Ovary (tissue), 9 donors: Measurements from ENCODE around the gene CGB5. TPM values are rescaled to one million over a fixed set of nuclear protein-coding genes. Genes with fewer than 3 reads are reported as not detected.
A peak's percentile ranks its signal among the peaks of the same experiment; 100 is the strongest.

ENCODE experiments used
- DNase-seq, 5 donors: peaks; one replicate each; pipeline ENCODE4 v3.0.0-alpha.2; 2019 to 2020
- H3K27ac ChIP-seq, 2 donors: fragments of 200-600 bp; one replicate each; pipeline versions ENCODE4 v1.5.1 to v1.8.0; 2019 to 2022
- H3K27me3 ChIP-seq: fragments of 200-600 bp; one replicate; pipeline ENCODE4 v1.8.0; 2022
- H3K36me3 ChIP-seq: fragments of 200-600 bp; sonication (generic); one replicate; pipeline ENCODE4 v1.5.1; 2019
- H3K4me1 ChIP-seq: one replicate; pipeline ENCODE4 v1.8.1; 2013; ENCODE audit warnings: mild to moderate bottlenecking, moderate library complexity; ENCODE audit not compliant: insufficient read depth
- H3K4me3 ChIP-seq: fragments of 200-600 bp; sonication (generic); one replicate; pipeline ENCODE4 v1.5.1; 2017
- H3K9me3 ChIP-seq, 2 donors: fragments of 200-600 bp in 1 of 2; sonication (generic) in 1 of 2; one replicate each; pipeline versions ENCODE4 v1.5.1 to v1.8.1; 2013 to 2019; ENCODE audit warnings: mild to moderate bottlenecking in 1 of 2, moderate library complexity in 1 of 2
- CTCF ChIP-seq, 3 donors: fragments of 450-650 bp in 2 of 3; fragments of 200-600 bp in 1 of 3; IDR thresholded peaks; one replicate each; pipeline versions ENCODE4 v1.5.1 to v1.8.0; 2016 to 2022; ENCODE audit warnings: antibody characterized with exemption in 3 of 3, mild to moderate bottlenecking in 1 of 3
- EP300 ChIP-seq: sonication (generic); formaldehyde crosslinking; IDR thresholded peaks from one replicate; pipeline ENCODE4 v1.6.1; 2017; ENCODE audit warnings: antibody characterized with exemption
- POLR2A ChIP-seq: fragments of 450-650 bp; IDR thresholded peaks from one replicate; pipeline ENCODE4 v1.6.1; 2017; ENCODE audit warnings: antibody characterized with exemption, mild to moderate bottlenecking, moderate library complexity
- WGBS, 3 donors: extraction: QIAGEN DNeasy Blood & Tissue Kit in 1 of 3; methylation state at CpG; one replicate each; pipeline versions ENCODE4 v1.1.5 to v1.1.7; 2013 to 2017; 5-methylcytosine and 5-hydroxymethylcytosine counted together
- intact Hi-C, 4 donors: fragments of 100-400 bp; cut with DNase I; formaldehyde crosslinking; loops; one replicate each; pipeline versions ENCODE4 v1.11.0 to v1.15.1; 2022 to 2023
- polyA plus RNA-seq, 2 donors: library from polyadenylated mRNA; stranded (reverse); fragments of 200-250 nt in 1 of 2; fragments of 350-450 nt in 1 of 2; fragmentation: Illumina TruSeq in 1 of 2; extraction: RNeasy Lipid Tissue Mini Kit (QIAGEN cat#74804) in 1 of 2; gene quantifications; one replicate each; pipeline ENCODE4 v1.2.3, GENCODE V29; 2013 to 2014
- total RNA-seq, 7 donors: library from RNA; depleted of rRNA in 2 of 7; stranded (reverse); fragments of >200 nt in 2 of 7; fragmentation: NEBNext Ultra II Directional in 3 of 7; extraction: Animal tissue kit (Norgen Biotek cat#: 25700) in 3 of 7; gene quantifications; one replicate each; pipeline versions ENCODE4 v1.1.0 to v1.2.4, GENCODE V29; 2016 to 2023
- donor health status: DM: no; HTN: no; CAD: no; lungs with moderate emphysema.
- donor health status: DM: no; HTN: no; CAD: no.
- donor health status: Bipolar disorder and iron deficiency.
- donor health status: DM: yes; HTN: yes; CAD: no.
- donor health status: DM: no; HTN: no; CAD: no.
- donor health status: DM: yes; HTN: yes; CAD: no.

The CGB5 gene
- total and polyA plus RNA-seq, 9 donors: not detected

GRCh38 chr19:49064768-49065611 is 21.3 kb downstream of the CGB5 start, which contains the start of gene NTF4:
Gene NTF4 (minus strand): TSS chr19:49064818. CDS start chr19:49061997, 2,821 bp downstream.
- H3K27me3 ChIP-seq: no peaks in the 10 kb centered on the region
- 1 to 4% (median 3%) methylated on average over 27 to 53 of the region's 53 CpGs for WGBS, 3 donors
- H3K9me3 ChIP-seq: no peaks in the 10 kb centered on the region
- intact Hi-C loops: no loop called here
- H3K4me3 ChIP-seq: no peak within 1 kb of the TSS
- DNase-seq: peak in 3 of 5 donors; percentile 11 to 56 (median 50)
- H3K4me1 ChIP-seq: peaks cover 2% of the 10 kb centered on the region
- H3K36me3 ChIP-seq: no peaks in the 10 kb centered on the region
- TF ChIP-seq EP300 (no peak), CTCF (IDR thresholded peaks at IDR 0.05) (no peak), POLR2A (no peak)
- H3K27ac ChIP-seq: no peak within 1 kb of the TSS

- H3K27ac ChIP-seq: no peak overlapping the region
- WGBS, 3 donors: 52 to 60% (median 59%) methylated on average over 13 of the region's 13 CpGs
- no peaks in the 10 kb centered on the region for H3K27me3 ChIP-seq
- H3K36me3 ChIP-seq: no peaks in the 10 kb centered on the region
- intact Hi-C loops: no loop called here
- H3K4me3 ChIP-seq: no peak overlapping the region
- DNase-seq: no peak
- peaks cover 2% of the 10 kb centered on the region for H3K4me1 ChIP-seq
- H3K9me3 ChIP-seq: no peaks in the 10 kb centered on the region
- TF ChIP-seq EP300: no peak
- no peak for TF ChIP-seq CTCF (IDR thresholded peaks at IDR 0.05)
Observed at GRCh38 chr19:49065905-49066512, 22.4 kb downstream of the CGB5 start.

GRCh38 chr19:49067554-49067953 is 23.9 kb downstream of the CGB5 start:
- TF ChIP-seq EP300: no peak
- TF ChIP-seq POLR2A: no peak
- no peak for TF ChIP-seq CTCF (IDR thresholded peaks at IDR 0.05)
- WGBS, 3 donors: 48 to 61% (median 53%) methylated on average over 3 of the region's 3 CpGs
- no peak overlapping the region for H3K4me3 ChIP-seq
- H3K9me3 ChIP-seq: no peaks in the 10 kb centered on the region
- DNase-seq: no peak
- H3K27ac ChIP-seq: no peak overlapping the region
- intact Hi-C loops: no loop called here
- no peaks in the 10 kb centered on the region for H3K36me3 ChIP-seq
- no peaks in the 10 kb centered on the region for H3K27me3 ChIP-seq
- H3K4me1 ChIP-seq: peaks cover 2% of the 10 kb centered on the region

GRCh38 chr19:49069026-49069425 is 25.4 kb downstream of the CGB5 start:
- intact Hi-C loops: no loop called here

More at GRCh38 chr19:49069026-49069425, 25.4 kb downstream of the CGB5 start:
- TF ChIP-seq CTCF (IDR thresholded peaks at IDR 0.05) (no peak), POLR2A (no peak), EP300 (no peak)
- Histone ChIP-seq H3K9me3 (no peaks in the 10 kb centered on the region), H3K36me3 (no peaks in the 10 kb centered on the region), H3K4me3 (no peak overlapping the region), H3K27me3 (peaks cover 3% of the 10 kb centered on the region), H3K27ac (no peak overlapping the region), H3K4me1 (peaks cover 2% of the 10 kb centered on the region)
- no peak for DNase-seq
- whole genome bisulfite sequencing, 3 donors: 90 to 95% (median 95%) methylated on average over 9 of the region's 9 CpGs
